Ishikawa (cell line): Measurements from ENCODE around the gene APOL2.

Source experiments
- CEBPB ChIP-seq: IDR thresholded peaks from 2 replicates; pipeline ENCODE4 v1.6.1; 2012
- CREB1 ChIP-seq: IDR thresholded peaks from 2 replicates; pipeline ENCODE4 v1.6.1; 2012; ENCODE audit warnings: low read depth
- EGR1 ChIP-seq: IDR thresholded peaks from 2 replicates; pipeline ENCODE4 v1.6.1; 2012
- EP300 ChIP-seq: IDR thresholded peaks from 2 replicates; pipeline ENCODE4 v1.6.1; 2012; ENCODE audit warnings: borderline replicate concordance
- FOXM1 ChIP-seq: IDR thresholded peaks from 2 replicates; pipeline ENCODE4 v1.6.1; 2012; ENCODE audit warnings: low read depth, borderline replicate concordance
- MAX ChIP-seq: IDR thresholded peaks from 2 replicates; pipeline ENCODE4 v1.6.1; 2012
- NFIC ChIP-seq: IDR thresholded peaks from 2 replicates; pipeline ENCODE4 v1.6.1; 2012
- RAD21 ChIP-seq: IDR thresholded peaks from 2 replicates; pipeline ENCODE4 v1.6.1; 2012; ENCODE audit warnings: low read depth
- TAF1 ChIP-seq: IDR thresholded peaks from 2 replicates; pipeline ENCODE4 v1.6.1; 2012; ENCODE audit warnings: low read depth, mild to moderate bottlenecking
- TCF12 ChIP-seq: IDR thresholded peaks from 2 replicates; pipeline ENCODE4 v1.6.1; 2012; ENCODE audit warnings: low read depth
- TEAD4 ChIP-seq: IDR thresholded peaks from 2 replicates; pipeline ENCODE4 v1.6.1; 2012
- YY1 ChIP-seq: IDR thresholded peaks from 2 replicates; pipeline ENCODE4 v1.6.1; 2012; ENCODE audit warnings: low read depth
- ZBTB7A ChIP-seq: IDR thresholded peaks from 2 replicates; pipeline ENCODE4 v1.6.1; 2012; ENCODE audit warnings: low read depth
- TF ChIP-seq, protein P1 (sequence below): IDR thresholded peaks from 2 replicates; pipeline ENCODE4 v1.6.1; 2012; ENCODE audit warnings: low read depth, mild to moderate bottlenecking
- TF ChIP-seq, protein P2 (sequence below): IDR thresholded peaks from 2 replicates; pipeline ENCODE4 v1.6.1; 2012

Gene APOL2

DNA sequence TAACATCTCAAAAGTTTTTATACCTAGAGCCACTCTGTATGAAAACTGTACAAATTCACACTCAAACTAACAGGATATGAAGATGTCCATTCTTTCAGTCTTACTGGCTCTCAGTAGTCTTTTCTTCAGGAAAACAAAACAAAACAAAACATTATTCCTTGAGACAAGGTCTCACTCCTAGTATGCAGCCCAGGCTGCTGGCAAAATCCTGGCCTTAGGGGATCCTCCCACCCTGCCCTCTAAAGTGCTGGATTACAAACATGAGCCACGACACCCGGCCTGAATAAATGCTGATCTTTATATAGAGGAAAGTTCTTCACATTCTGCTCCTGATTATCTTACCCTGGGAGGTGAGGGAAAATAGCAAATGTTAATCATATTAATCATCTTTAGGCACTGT, 5.1 kb downstream of the APOL2 start:
- TF ChIP-seq FOXM1 (no peak), RAD21 (no peak), EGR1 (no peak), CEBPB (no peak), YY1 (no peak), NFIC (no peak), TCF12 (no peak), TAF1 (no peak), ZBTB7A (no peak), CREB1 (no peak), TEAD4 (no peak)
- TF ChIP-seq, protein P1, sequence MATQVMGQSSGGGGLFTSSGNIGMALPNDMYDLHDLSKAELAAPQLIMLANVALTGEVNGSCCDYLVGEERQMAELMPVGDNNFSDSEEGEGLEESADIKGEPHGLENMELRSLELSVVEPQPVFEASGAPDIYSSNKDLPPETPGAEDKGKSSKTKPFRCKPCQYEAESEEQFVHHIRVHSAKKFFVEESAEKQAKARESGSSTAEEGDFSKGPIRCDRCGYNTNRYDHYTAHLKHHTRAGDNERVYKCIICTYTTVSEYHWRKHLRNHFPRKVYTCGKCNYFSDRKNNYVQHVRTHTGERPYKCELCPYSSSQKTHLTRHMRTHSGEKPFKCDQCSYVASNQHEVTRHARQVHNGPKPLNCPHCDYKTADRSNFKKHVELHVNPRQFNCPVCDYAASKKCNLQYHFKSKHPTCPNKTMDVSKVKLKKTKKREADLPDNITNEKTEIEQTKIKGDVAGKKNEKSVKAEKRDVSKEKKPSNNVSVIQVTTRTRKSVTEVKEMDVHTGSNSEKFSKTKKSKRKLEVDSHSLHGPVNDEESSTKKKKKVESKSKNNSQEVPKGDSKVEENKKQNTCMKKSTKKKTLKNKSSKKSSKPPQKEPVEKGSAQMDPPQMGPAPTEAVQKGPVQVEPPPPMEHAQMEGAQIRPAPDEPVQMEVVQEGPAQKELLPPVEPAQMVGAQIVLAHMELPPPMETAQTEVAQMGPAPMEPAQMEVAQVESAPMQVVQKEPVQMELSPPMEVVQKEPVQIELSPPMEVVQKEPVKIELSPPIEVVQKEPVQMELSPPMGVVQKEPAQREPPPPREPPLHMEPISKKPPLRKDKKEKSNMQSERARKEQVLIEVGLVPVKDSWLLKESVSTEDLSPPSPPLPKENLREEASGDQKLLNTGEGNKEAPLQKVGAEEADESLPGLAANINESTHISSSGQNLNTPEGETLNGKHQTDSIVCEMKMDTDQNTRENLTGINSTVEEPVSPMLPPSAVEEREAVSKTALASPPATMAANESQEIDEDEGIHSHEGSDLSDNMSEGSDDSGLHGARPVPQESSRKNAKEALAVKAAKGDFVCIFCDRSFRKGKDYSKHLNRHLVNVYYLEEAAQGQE = no peak
- TF ChIP-seq, protein P2, sequence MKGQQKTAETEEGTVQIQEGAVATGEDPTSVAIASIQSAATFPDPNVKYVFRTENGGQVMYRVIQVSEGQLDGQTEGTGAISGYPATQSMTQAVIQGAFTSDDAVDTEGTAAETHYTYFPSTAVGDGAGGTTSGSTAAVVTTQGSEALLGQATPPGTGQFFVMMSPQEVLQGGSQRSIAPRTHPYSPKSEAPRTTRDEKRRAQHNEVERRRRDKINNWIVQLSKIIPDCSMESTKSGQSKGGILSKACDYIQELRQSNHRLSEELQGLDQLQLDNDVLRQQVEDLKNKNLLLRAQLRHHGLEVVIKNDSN = no peak

GRCh38 chr22:36233796-36234195, 5.5 kb downstream of the APOL2 start:
- TF ChIP-seq, protein P2 = no peak
- TF ChIP-seq RAD21 = no peak
- no peak for TF ChIP-seq TEAD4
- TF ChIP-seq TAF1 = no peak
- TF ChIP-seq EGR1 = no peak
- no peak for TF ChIP-seq CEBPB

DNA sequence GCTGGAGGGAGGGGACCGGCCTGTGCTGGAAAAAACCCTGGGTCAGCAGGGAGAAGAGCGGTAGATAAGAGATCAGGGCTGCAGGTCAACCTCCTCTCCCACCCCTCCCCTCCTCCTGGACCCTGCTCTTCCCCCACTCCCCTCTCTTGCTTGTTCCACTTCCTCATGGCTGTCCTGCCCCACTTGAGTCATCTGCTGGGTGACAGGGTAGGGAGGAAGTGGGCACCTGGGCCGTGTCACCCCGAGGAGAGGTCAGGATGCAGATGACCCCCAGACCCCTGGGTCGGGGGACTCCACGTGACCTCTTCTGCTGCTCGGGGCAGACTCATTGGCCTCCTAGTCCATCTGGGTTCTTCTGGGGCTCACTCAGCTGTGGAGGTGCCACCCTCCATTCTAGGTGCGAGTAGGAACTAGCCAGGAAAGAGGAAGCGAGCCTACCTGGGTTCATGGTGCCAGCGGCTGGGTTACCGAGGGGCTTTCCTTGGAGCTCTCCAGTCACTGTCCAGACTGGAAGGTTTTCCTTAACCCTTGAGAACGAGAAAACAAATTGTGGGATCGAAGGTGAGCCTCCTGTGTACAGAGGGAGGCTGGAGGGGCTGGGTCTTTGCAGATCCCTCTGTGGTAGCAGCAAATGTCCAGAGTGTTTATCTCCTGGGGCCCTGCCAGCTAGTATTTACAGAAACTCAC, 6.5 kb downstream of the APOL2 start:
- no peak for TF ChIP-seq RAD21
- TF ChIP-seq CEBPB = no peak
- TF ChIP-seq, protein P1 = no peak
- TF ChIP-seq MAX = no peak
- TF ChIP-seq TAF1 = no peak
- TF ChIP-seq YY1 = no peak
- no peak for TF ChIP-seq TEAD4
- no peak for TF ChIP-seq EP300
- TF ChIP-seq ZBTB7A = no peak
- TF ChIP-seq NFIC = no peak
- TF ChIP-seq CREB1 = no peak
- TF ChIP-seq TCF12 = no peak
- TF ChIP-seq EGR1 = no peak
- TF ChIP-seq FOXM1 = no peak
- TF ChIP-seq, protein P2 = no peak

GRCh38 chr22:36228944-36229343, 10.4 kb downstream of the APOL2 start:
- no peak for TF ChIP-seq NFIC
- no peak for TF ChIP-seq EP300
- no peak for TF ChIP-seq EGR1
- no peak for TF ChIP-seq TEAD4
- TF ChIP-seq RAD21 = no peak
- no peak for TF ChIP-seq TCF12
- TF ChIP-seq CREB1 = no peak
- no peak for TF ChIP-seq CEBPB
- TF ChIP-seq, protein P2 = no peak
- TF ChIP-seq YY1 = no peak
- no peak for TF ChIP-seq ZBTB7A
- no peak for TF ChIP-seq TAF1
- TF ChIP-seq, protein P1 = no peak
- no peak for TF ChIP-seq FOXM1
- no peak for TF ChIP-seq MAX
